NCI-H128 (cell line): ENCODE results near the gene MGAM2.

Experiments
- DNase-seq: peaks from one replicate; lab custom pipeline; 2025; ENCODE audit not compliant: unreplicated experiment; lab: John Stamatoyannopoulos, UW

Gene MGAM2

DNA sequence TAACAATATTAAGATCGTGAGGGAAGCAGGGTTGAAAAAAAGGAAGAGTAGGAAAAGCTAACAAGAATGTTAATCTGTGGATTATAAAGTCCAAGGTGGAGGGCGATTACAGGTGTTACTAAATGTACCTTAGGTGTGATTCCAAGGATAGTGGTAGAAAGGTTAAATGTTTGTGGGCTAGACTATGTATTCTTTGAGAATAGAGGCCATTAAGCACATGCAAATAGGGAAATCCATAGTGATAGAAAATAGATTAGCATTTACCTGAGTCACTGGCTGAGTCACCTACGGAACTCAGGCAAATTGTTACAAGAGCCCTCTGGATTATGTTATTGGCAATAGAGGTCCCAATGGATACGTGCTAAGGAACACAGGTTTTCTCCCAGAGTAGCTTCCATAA, 9.0 kb downstream of the MGAM2 start:
- DNase-seq = no peak

- no peak for DNase-seq
These were observed 11.7 kb downstream of the MGAM2 start for GRCh38 chr7:142123184-142123583.

- DNase-seq = no peak
These were observed 13.9 kb downstream of the MGAM2 start for GRCh38 chr7:142125256-142125955.

- DNase-seq = no peak
These were observed 18.7 kb downstream of the MGAM2 start for GRCh38 chr7:142130267-142130666.

- DNase-seq = no peak
These were observed 20.1 kb downstream of the MGAM2 start for GRCh38 chr7:142131439-142132185.

DNA sequence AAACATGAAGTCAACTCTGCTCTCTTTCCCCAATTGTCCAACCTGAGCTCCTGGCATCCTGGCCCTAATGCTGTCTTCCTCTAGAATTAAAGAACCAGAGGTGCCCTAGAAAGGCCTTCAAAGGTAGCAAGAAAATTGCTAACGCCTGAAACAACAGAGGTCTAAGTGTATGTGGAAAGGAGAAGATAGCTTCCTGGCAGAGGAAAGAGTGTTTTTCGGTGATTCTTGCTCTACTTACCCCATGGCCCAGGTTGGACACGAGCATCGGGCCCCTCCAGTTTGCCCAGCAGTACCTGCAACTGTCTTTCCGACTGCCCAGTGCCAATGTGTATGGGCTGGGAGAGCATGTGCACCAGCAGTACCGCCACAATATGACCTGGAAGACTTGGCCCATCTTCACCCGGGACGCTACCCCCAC, 22.2 kb downstream of the MGAM2 start:
- DNase-seq = no peak

GRCh38 chr7:142134909-142135308, 23.4 kb downstream of the MGAM2 start:
- DNase-seq = no peak

- no peak for DNase-seq
These were observed 27.5 kb downstream of the MGAM2 start for GRCh38 chr7:142138996-142139395.

- DNase-seq = no peak
These were observed 28.3 kb downstream of the MGAM2 start for GRCh38 chr7:142139597-142140400.

GRCh38 chr7:142140401-142140959, 29.0 kb downstream of the MGAM2 start:
- DNase-seq = no peak

DNA sequence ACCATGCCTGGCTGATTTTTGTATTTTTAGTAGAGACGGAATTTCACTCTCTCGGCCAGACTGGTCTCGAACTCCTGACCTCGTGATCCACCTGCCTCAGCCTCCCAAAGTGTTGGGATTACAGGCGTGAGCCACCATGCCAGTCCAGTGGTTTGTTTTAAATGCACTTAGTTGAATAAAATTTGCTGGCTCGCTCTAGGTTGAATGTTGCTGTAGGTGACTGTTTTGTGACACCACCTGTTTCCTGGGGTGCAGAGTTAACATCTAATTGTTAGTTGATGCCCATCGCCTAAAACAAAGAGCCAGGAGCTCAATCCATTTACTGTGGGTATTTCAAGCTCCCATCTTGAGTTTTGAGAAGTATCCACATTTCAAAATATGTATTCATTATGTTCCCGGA, 31.2 kb downstream of the MGAM2 start:
- DNase-seq = no peak

- no peak for DNase-seq
These were observed 34.6 kb downstream of the MGAM2 start for GRCh38 chr7:142146124-142146523.

DNA sequence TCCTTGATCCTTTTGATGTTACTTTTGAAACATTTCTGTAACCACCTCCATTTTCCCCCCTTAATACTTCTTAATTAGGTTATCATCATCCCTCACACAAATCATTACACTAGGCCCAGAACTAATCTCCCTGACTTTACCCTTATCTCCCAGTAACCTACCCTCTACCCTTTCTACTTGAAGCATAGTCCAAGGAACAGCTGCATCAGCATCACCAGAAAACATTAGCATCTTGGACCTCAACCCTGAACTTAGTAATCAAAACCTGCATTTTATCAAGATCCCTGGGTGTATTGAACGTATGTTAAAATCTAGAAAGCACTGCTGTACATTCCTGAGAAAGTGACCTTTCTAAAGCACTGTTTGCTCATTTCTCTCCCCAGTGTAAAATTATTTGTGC, 38.8 kb downstream of the MGAM2 start:
- no peak for DNase-seq

DNA sequence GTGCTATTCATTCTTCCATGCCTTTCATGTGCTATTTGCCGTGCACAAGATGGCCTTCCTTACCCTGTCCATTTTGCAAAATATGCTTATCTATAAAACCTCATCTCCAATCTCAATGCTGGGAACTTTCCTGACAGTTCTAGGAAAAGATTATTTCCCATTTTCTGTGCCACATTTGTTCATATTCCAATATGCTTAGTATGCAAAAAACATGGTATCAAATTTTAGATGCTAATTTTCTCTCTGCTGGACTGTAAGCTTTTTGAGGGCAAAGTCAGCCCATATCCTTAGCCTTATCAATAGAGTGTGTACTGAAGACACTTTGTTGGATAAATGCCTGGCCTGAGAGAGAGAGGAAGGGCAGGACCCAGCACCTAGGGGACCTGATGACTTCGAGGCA, 39.4 kb downstream of the MGAM2 start:
- no peak for DNase-seq

DNA sequence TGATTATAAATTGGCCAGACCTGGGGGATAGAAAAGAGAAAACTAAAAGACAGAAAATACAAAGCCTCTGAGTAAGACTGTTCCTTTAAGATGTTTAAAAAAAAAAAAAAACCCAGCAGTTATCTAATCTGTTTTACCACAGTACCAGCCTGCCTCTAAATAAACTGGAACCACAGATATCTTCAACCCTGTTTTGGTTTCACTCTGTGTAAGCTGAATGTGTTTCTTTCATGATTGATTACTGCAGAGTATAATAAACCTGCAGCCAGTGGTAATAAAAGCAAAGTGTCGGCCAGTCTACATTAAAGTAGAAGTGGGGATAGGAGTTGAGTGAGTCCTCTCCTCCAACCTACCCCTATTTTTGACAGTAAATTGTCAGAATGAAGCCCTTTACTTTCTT, 40.6 kb downstream of the MGAM2 start:
- no peak for DNase-seq

GRCh38 chr7:142153400-142153799, 41.9 kb downstream of the MGAM2 start:
- no peak for DNase-seq

- no peak for DNase-seq
These were observed 47.4 kb downstream of the MGAM2 start for GRCh38 chr7:142158736-142159496.

GRCh38 chr7:142161921-142162320, 50.4 kb downstream of the MGAM2 start:
- no peak for DNase-seq

GRCh38 chr7:142168746-142169145, 57.2 kb downstream of the MGAM2 start:
- no peak for DNase-seq

- DNase-seq = no peak
These were observed 61.4 kb downstream of the MGAM2 start for GRCh38 chr7:142172932-142173331.

- DNase-seq = no peak
These were observed 62.9 kb downstream of the MGAM2 start for GRCh38 chr7:142174441-142174840.
